ENCODE measurements around the gene STUB1.

DNA sequence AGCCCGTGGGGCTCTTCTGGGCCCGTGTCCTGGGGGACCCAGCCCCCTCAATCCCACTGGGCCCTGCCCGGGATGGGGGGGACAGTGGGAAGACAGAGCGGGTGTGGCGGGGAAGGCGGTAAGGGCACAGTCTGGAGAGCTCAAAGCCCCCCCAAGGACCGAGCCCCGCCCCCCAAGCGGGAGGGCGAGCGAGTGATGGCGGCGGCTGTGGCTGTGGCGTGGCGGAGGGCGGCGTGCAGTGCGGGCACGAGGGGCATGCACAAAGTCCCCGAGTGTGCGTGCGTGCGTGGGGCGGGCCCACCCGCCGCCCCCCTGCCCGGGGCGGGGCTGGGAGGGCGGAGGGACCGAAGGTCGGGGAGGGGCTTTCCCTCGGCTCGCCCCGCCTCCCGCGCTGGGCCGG, 13.6 kb downstream of the STUB1 start:
- no peak for TF ChIP-seq JUND (IDR thresholded peaks at IDR 0.05)
- TF ChIP-seq, protein P1, sequence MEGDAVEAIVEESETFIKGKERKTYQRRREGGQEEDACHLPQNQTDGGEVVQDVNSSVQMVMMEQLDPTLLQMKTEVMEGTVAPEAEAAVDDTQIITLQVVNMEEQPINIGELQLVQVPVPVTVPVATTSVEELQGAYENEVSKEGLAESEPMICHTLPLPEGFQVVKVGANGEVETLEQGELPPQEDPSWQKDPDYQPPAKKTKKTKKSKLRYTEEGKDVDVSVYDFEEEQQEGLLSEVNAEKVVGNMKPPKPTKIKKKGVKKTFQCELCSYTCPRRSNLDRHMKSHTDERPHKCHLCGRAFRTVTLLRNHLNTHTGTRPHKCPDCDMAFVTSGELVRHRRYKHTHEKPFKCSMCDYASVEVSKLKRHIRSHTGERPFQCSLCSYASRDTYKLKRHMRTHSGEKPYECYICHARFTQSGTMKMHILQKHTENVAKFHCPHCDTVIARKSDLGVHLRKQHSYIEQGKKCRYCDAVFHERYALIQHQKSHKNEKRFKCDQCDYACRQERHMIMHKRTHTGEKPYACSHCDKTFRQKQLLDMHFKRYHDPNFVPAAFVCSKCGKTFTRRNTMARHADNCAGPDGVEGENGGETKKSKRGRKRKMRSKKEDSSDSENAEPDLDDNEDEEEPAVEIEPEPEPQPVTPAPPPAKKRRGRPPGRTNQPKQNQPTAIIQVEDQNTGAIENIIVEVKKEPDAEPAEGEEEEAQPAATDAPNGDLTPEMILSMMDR (IDR thresholded peaks at IDR 0.05; ENCODE audit: low read depth, low read length, missing input control), result no peak
- TF ChIP-seq MAX (IDR thresholded peaks at IDR 0.05), result no peak
- TF ChIP-seq RXRA (IDR thresholded peaks at IDR 0.05), result no peak
- TF ChIP-seq GABPA (IDR thresholded peaks at IDR 0.05 in 1 of 2, conservative IDR thresholded peaks at IDR 0.05 in 1 of 2), result no peak
- TF ChIP-seq TAF1 (conservative IDR thresholded peaks at IDR 0.05), result no peak
- TF ChIP-seq ATF3 (IDR thresholded peaks at IDR 0.05), result no peak
- TF ChIP-seq HNF4A (conservative IDR thresholded peaks at IDR 0.05), result no peak
- TF ChIP-seq SP1 (IDR thresholded peaks at IDR 0.05), result no peak

Measured in liver (tissue), 3 donors.